Measurements from ENCODE around the gene DYRK1A.

GRCh38 chr21:37474342-37474741 is 107.8 kb downstream of the DYRK1A start:
- TF ChIP-seq, protein P1, sequence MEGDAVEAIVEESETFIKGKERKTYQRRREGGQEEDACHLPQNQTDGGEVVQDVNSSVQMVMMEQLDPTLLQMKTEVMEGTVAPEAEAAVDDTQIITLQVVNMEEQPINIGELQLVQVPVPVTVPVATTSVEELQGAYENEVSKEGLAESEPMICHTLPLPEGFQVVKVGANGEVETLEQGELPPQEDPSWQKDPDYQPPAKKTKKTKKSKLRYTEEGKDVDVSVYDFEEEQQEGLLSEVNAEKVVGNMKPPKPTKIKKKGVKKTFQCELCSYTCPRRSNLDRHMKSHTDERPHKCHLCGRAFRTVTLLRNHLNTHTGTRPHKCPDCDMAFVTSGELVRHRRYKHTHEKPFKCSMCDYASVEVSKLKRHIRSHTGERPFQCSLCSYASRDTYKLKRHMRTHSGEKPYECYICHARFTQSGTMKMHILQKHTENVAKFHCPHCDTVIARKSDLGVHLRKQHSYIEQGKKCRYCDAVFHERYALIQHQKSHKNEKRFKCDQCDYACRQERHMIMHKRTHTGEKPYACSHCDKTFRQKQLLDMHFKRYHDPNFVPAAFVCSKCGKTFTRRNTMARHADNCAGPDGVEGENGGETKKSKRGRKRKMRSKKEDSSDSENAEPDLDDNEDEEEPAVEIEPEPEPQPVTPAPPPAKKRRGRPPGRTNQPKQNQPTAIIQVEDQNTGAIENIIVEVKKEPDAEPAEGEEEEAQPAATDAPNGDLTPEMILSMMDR (conservative IDR thresholded peaks at IDR 0.05; ENCODE audit: low read depth, low read length): no peak
- TF ChIP-seq EZH2phosphoT487 (IDR thresholded peaks at IDR 0.05; ENCODE audit: borderline replicate concordance, low read length) (no peak), EZH2 (IDR thresholded peaks at IDR 0.05; ENCODE audit: low read length, unreplicated experiment) (no peak)
